Ishikawa (cell line): ENCODE measurements around the gene ZDHHC7.

ENCODE experiments used
- EGR1 ChIP-seq: IDR thresholded peaks from 2 replicates; pipeline ENCODE4 v1.6.1; 2012
- EP300 ChIP-seq: IDR thresholded peaks from 2 replicates; pipeline ENCODE4 v1.6.1; 2012; ENCODE audit warnings: borderline replicate concordance
- TF ChIP-seq, protein P1 (sequence below): IDR thresholded peaks from 2 replicates; pipeline ENCODE4 v1.6.1; 2012
- TF ChIP-seq, protein P2 (sequence below): IDR thresholded peaks from 2 replicates; pipeline ENCODE4 v1.6.1; 2012; ENCODE audit warnings: low read depth, mild to moderate bottlenecking

- no peak for TF ChIP-seq EP300
- TF ChIP-seq EGR1 = no peak
- TF ChIP-seq, protein P1, sequence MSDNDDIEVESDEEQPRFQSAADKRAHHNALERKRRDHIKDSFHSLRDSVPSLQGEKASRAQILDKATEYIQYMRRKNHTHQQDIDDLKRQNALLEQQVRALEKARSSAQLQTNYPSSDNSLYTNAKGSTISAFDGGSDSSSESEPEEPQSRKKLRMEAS = no peak
- TF ChIP-seq, protein P2, sequence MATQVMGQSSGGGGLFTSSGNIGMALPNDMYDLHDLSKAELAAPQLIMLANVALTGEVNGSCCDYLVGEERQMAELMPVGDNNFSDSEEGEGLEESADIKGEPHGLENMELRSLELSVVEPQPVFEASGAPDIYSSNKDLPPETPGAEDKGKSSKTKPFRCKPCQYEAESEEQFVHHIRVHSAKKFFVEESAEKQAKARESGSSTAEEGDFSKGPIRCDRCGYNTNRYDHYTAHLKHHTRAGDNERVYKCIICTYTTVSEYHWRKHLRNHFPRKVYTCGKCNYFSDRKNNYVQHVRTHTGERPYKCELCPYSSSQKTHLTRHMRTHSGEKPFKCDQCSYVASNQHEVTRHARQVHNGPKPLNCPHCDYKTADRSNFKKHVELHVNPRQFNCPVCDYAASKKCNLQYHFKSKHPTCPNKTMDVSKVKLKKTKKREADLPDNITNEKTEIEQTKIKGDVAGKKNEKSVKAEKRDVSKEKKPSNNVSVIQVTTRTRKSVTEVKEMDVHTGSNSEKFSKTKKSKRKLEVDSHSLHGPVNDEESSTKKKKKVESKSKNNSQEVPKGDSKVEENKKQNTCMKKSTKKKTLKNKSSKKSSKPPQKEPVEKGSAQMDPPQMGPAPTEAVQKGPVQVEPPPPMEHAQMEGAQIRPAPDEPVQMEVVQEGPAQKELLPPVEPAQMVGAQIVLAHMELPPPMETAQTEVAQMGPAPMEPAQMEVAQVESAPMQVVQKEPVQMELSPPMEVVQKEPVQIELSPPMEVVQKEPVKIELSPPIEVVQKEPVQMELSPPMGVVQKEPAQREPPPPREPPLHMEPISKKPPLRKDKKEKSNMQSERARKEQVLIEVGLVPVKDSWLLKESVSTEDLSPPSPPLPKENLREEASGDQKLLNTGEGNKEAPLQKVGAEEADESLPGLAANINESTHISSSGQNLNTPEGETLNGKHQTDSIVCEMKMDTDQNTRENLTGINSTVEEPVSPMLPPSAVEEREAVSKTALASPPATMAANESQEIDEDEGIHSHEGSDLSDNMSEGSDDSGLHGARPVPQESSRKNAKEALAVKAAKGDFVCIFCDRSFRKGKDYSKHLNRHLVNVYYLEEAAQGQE = no peak
Measured at GRCh38 chr16:85051067-85051581, 39.8 kb upstream of the ZDHHC7 start.
